Osteoblast (primary cell): Measurements from ENCODE around the gene GFPT2. TPM values are rescaled to one million over a fixed set of nuclear protein-coding genes. Genes with fewer than 3 reads are reported as not detected.

ENCODE experiments used
- DNase-seq: peaks from one replicate; pipeline ENCODE4 v3.0.0; 2011; ENCODE audit warnings: low spot score, mixed read lengths; ENCODE audit not compliant: insufficient read length; ENCODE audit errors: missing footprints
- H2AFZ ChIP-seq: 2 replicates; pipeline ENCODE4 v1.6.0; 2011; ENCODE audit warnings: mild to moderate bottlenecking, low read length
- H3K27ac ChIP-seq: 2 replicates; pipeline ENCODE4 v1.5.1; 2011; ENCODE audit warnings: mild to moderate bottlenecking, low read depth, low read length, moderate library complexity
- H3K27me3 ChIP-seq: 2 replicates; pipeline ENCODE4 v1.6.0; 2012; ENCODE audit warnings: mild to moderate bottlenecking, control low read depth, inconsistent platforms, low read length, moderate library complexity; ENCODE audit not compliant: insufficient read depth
- H3K36me3 ChIP-seq: 2 replicates; pipeline ENCODE4 v1.5.1; 2011; ENCODE audit warnings: mild to moderate bottlenecking, low read length, control low read depth, moderate library complexity; ENCODE audit not compliant: insufficient read depth
- H3K4me1 ChIP-seq: 2 replicates; pipeline ENCODE4 v1.5.1; 2011; ENCODE audit warnings: mild to moderate bottlenecking, low read length, control low read depth, moderate library complexity; ENCODE audit not compliant: insufficient read depth
- H3K4me2 ChIP-seq: 2 replicates; pipeline ENCODE4 v1.6.0; 2011; ENCODE audit warnings: mild to moderate bottlenecking, low read length; ENCODE audit not compliant: insufficient read depth
- H3K4me3 ChIP-seq: fragments of 200-600 bp; sonication (generic); 3 replicates; pipeline ENCODE4 v1.5.1; 2012; ENCODE audit warnings: mild to moderate bottlenecking, low read length, inconsistent platforms; ENCODE audit not compliant: insufficient read depth
- H3K79me2 ChIP-seq: 2 replicates; pipeline ENCODE4 v1.6.0; 2012; ENCODE audit warnings: mild to moderate bottlenecking, low read length, control low read depth, inconsistent platforms; ENCODE audit not compliant: insufficient read depth
- H3K9me3 ChIP-seq: 2 replicates; pipeline ENCODE4 v1.5.1; 2011; ENCODE audit warnings: low read depth, low read length, control low read depth
- H4K20me1 ChIP-seq: 2 replicates; pipeline ENCODE4 v1.6.0; 2012; ENCODE audit warnings: mild to moderate bottlenecking, low read length, control low read depth; ENCODE audit not compliant: insufficient read depth
- total RNA-seq: library from RNA; depleted of rRNA; stranded (reverse); fragments of >200 nt; gene quantifications from 2 replicates; pipeline ENCODE4 v1.2.3, GENCODE V29; 2012
- TF ChIP-seq, protein P1 (sequence below): IDR thresholded peaks from 2 replicates; pipeline ENCODE4 v1.5.1; 2011; ENCODE audit warnings: mild to moderate bottlenecking, low read depth, low read length, moderate library complexity; ENCODE audit errors: extremely low read depth

The GFPT2 gene
- total RNA-seq, 1 donor: 30.4 TPM

DNA sequence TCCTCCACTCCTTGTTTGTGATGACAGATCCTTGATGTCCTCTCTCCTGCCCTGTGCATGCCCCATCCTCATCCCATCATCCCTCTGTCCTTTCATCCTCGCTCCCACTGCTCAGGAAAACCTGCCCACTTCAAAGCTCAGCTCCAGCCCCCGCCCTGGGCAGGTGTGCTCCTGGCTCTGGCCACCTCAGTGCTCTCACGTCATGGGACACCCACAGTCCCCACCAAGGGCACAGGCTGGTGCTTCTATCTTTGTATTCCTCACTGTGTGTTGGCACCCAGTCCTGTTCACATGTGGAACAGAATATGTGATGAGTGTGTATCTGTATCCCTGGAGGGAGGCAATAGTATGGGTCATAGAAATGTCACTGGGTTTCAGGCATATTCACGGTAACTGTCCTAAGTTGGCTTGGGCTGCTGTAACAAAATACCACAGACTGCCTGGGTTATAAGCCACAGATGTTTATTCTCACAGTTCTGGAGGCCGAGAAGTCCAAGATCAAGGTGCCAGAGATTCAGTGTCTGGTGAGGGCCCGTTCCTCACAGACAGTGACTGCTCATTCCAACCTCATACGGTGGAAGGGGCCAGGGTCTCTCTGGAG is 13.5 kb downstream of the GFPT2 start:
- Histone ChIP-seq H3K27me3 (no peaks in the 10 kb centered on the region), H4K20me1 (peaks cover 8% of the 10 kb centered on the region), H3K9me3 (no peaks in the 10 kb centered on the region), H3K36me3 (peaks cover 28% of the 10 kb centered on the region), H3K79me2 (peaks cover 16% of the 10 kb centered on the region), H3K4me2 (no peak overlapping the region), H2AFZ (no peak overlapping the region), H3K4me1 (peaks cover 56% of the 10 kb centered on the region), H3K4me3 (no peak overlapping the region), H3K27ac (peak overlapping the region; percentile 42)
- peak; percentile 84 for DNase-seq
- TF ChIP-seq, protein P1, sequence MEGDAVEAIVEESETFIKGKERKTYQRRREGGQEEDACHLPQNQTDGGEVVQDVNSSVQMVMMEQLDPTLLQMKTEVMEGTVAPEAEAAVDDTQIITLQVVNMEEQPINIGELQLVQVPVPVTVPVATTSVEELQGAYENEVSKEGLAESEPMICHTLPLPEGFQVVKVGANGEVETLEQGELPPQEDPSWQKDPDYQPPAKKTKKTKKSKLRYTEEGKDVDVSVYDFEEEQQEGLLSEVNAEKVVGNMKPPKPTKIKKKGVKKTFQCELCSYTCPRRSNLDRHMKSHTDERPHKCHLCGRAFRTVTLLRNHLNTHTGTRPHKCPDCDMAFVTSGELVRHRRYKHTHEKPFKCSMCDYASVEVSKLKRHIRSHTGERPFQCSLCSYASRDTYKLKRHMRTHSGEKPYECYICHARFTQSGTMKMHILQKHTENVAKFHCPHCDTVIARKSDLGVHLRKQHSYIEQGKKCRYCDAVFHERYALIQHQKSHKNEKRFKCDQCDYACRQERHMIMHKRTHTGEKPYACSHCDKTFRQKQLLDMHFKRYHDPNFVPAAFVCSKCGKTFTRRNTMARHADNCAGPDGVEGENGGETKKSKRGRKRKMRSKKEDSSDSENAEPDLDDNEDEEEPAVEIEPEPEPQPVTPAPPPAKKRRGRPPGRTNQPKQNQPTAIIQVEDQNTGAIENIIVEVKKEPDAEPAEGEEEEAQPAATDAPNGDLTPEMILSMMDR: no peak

DNA sequence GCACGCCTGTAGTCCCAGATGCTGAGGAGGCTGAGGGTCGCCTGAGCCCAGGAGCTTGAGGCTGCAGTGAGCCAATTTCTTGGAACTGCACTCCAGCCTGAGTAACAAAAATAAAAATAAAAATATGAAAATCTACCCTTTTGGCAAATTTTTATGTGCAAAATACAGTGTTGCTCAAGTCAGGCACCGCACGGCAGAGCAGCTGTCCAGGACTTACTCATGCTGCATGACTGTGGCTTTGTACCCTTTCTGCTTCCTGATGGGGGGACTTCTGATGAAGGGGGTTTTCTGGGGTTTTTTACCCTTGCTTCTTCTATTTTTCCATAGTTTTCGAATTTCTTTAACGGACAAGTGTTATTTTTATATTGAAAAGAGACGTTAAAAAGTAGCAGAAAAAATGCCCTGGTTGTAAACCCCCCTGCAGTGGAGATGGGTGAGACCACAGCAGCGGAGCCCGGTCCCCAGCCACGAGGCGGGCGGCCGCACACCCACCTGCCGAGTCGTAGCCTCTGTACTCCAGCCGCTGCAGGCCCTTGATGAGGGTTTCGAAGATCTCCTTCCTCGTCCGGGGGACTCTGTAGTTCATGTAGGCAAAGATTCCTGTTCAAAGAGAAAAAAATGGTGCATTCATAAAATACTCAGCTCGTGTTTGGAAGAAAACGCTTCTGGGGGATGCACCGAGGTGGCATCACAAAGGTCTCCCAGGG is 15.0 kb downstream of the GFPT2 start:
- peaks cover 34% of the 10 kb centered on the region for H3K36me3 ChIP-seq
- TF ChIP-seq, protein P1: no peak
- H3K79me2 ChIP-seq: peaks cover 16% of the 10 kb centered on the region
- peak overlapping the region; percentile 12 for H3K27ac ChIP-seq
- no peaks in the 10 kb centered on the region for H3K27me3 ChIP-seq
- peak; percentile 88 for DNase-seq
- H4K20me1 ChIP-seq: no peaks in the 10 kb centered on the region
- no peak overlapping the region for H3K4me3 ChIP-seq
- peaks cover 56% of the 10 kb centered on the region for H3K4me1 ChIP-seq
- H2AFZ ChIP-seq: no peak overlapping the region
- H3K9me3 ChIP-seq: no peaks in the 10 kb centered on the region
- H3K4me2 ChIP-seq: no peak overlapping the region

DNA sequence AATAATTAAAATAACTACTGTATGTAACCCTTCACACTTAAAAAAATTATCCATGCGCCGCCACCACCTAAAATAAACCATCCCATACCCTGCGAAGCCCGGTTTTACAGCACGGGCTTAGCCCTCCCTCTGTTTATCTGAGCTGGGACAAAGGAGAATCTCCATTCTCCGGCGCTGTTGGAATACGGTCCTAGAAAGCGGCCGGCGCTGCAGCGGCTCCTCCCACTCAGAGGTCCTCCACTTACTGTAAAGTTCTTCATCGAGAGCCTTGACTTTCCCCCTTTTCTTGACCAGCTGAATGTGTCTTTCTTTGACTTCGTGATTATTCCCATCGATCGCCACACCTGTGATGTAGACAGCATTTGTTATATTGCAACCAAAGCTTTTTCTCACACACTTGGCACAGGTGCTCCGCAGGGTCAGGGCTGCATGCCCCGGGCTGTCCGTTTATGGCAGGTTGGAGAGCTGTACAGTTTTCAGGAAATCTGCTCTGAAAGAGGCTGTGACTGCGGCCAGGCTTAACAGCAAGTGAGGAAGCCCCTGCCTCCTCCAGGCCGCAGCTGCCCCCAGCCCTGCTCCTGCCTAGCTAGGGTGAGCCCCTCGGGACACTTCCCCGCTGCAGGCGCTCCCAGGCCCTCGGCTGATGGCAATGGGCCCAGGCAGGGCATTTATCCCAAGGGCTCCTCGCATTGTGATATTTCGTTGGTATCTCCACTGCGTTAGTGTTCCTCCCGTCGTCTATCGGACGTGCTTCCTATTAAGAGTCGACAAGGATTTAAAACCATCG is 16.7 kb downstream of the GFPT2 start:
- Histone ChIP-seq H3K79me2 (peaks cover 9% of the 10 kb centered on the region), H2AFZ (no peak overlapping the region), H3K36me3 (peaks cover 34% of the 10 kb centered on the region), H3K27ac (no peak overlapping the region), H3K27me3 (no peaks in the 10 kb centered on the region), H3K4me2 (no peak overlapping the region), H4K20me1 (no peaks in the 10 kb centered on the region), H3K4me1 (peaks cover 54% of the 10 kb centered on the region), H3K4me3 (no peak overlapping the region), H3K9me3 (no peaks in the 10 kb centered on the region)
- no peak for DNase-seq
- TF ChIP-seq, protein P1: no peak

DNA sequence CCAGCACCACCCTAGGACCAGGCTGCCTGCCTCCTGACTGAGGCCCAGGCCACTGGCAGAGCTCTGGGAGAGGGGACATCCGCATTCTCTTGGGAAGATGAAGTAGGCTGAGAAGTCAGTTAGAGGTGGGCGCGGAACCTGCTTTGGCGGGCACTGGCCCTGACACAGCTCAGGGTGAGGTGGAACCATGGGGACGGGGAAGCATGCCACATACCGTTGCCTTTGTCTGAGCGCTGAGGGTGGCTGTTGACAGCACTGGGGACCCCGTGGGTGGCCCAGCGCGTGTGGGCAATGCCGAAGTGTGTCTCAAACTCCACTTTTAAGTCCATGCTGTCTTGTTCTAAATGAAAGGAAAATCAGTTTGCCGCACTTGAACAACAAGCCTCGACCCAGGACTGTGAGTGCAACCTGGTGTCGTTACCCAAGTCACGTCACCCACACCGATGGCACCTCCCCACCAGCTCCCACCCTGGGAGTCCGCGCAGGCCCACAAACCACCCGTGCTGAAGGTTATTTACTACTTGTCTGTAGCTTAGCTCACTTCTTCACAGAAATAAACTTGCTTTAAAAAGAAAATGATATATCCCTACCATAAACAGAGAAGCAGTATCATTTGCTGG is 17.4 kb downstream of the GFPT2 start:
- Histone ChIP-seq H4K20me1 (no peaks in the 10 kb centered on the region), H3K9me3 (no peaks in the 10 kb centered on the region), H3K4me1 (peaks cover 50% of the 10 kb centered on the region), H3K4me3 (no peak overlapping the region), H2AFZ (no peak overlapping the region), H3K79me2 (peaks cover 4% of the 10 kb centered on the region), H3K27me3 (no peaks in the 10 kb centered on the region), H3K27ac (no peak overlapping the region), H3K4me2 (no peak overlapping the region), H3K36me3 (peaks cover 34% of the 10 kb centered on the region)
- DNase-seq: peak; percentile 62
- TF ChIP-seq, protein P1: no peak
